RWPE2 (cell line): ENCODE results near the gene L1CAM.
"Not testable (repeated sequence)": the region's sequence is repeated elsewhere in the genome, so short reads cannot be mapped to it uniquely, and the experiment has no call there.

Experiments used
- ATAC-seq: fragments of 200-7000 bp; cut with Tn5 transposase; 3 replicates; pipeline ENCODE4 v1.9.1; 2021; ENCODE audit warnings: low read depth
- DNase-seq: peaks from one replicate; pipeline ENCODE4 v3.0.0-alpha.2; 2020; ENCODE audit warnings: low spot score
- H3K27ac ChIP-seq: fragments of 450-650 bp; 2 replicates; pipeline ENCODE4 v1.5.1; 2017; ENCODE audit warnings: mild to moderate bottlenecking; ENCODE audit not compliant: poor library complexity, severe bottlenecking
- H3K27me3 ChIP-seq: fragments of 250-450 bp; sonication (Bioruptor Pico); 2 replicates; pipeline ENCODE4 v1.5.1; 2021; ENCODE audit warnings: mild to moderate bottlenecking, moderate library complexity; ENCODE audit not compliant: insufficient read depth, poor library complexity, severe bottlenecking
- H3K36me3 ChIP-seq: fragments of 250-450 bp; sonication (Bioruptor Pico); 2 replicates; pipeline ENCODE4 v1.5.1; 2020; ENCODE audit warnings: low read depth, mild to moderate bottlenecking, moderate library complexity
- H3K4me1 ChIP-seq: fragments of 250-450 bp; sonication (Bioruptor Pico); 2 replicates; pipeline ENCODE4 v1.5.1; 2021; ENCODE audit warnings: mild to moderate bottlenecking, moderate library complexity; ENCODE audit not compliant: insufficient read depth, poor library complexity, severe bottlenecking
- H3K4me3 ChIP-seq: fragments of 250-450 bp; sonication (Bioruptor Pico); 2 replicates; pipeline ENCODE4 v1.5.1; 2021; ENCODE audit warnings: mild to moderate bottlenecking, moderate library complexity; ENCODE audit not compliant: severe bottlenecking
- H3K9me3 ChIP-seq: fragments of 250-450 bp; sonication (Bioruptor Pico); 2 replicates; pipeline ENCODE4 v1.5.1; 2021; ENCODE audit warnings: mild to moderate bottlenecking, moderate library complexity; ENCODE audit not compliant: severe bottlenecking
- CTCF ChIP-seq: fragments of 450-650 bp; IDR thresholded peaks from one replicate; pipeline ENCODE4 v1.5.1; 2017; ENCODE audit warnings: mild to moderate bottlenecking, moderate library complexity; ENCODE audit not compliant: poor library complexity, severe bottlenecking

The L1CAM gene

GRCh38 chrX:153820601-153821000, 65.4 kb downstream of the L1CAM start:
- ATAC-seq, result no peak

GRCh38 chrX:153819384-153820040, 66.5 kb downstream of the L1CAM start:
- no peak for TF ChIP-seq CTCF
- Histone ChIP-seq H3K27me3 (no peaks in the 10 kb centered on the region), H3K4me1 (no peaks in the 10 kb centered on the region), H3K27ac (no peak overlapping the region), H3K36me3 (no peaks in the 10 kb centered on the region), H3K9me3 (no peaks in the 10 kb centered on the region), H3K4me3 (peak overlapping the region; percentile 33)
- no peak for DNase-seq
- peak; percentile 47; the same call in 2 of the 3 replicates for ATAC-seq

More at GRCh38 chrX:153820601-153821000, 65.4 kb downstream of the L1CAM start:
- no peak overlapping the region for H3K27ac ChIP-seq
- H3K27me3 ChIP-seq, result no peaks in the 10 kb centered on the region
- TF ChIP-seq CTCF, result no peak
- DNase-seq, result no peak
- no peaks in the 10 kb centered on the region for H3K4me1 ChIP-seq
- no peaks in the 10 kb centered on the region for H3K36me3 ChIP-seq
- H3K9me3 ChIP-seq, result no peaks in the 10 kb centered on the region
- no peak overlapping the region for H3K4me3 ChIP-seq

GRCh38 chrX:153818571-153819383, 67.2 kb downstream of the L1CAM start:
- H3K4me1 ChIP-seq, result no peaks in the 10 kb centered on the region
- H3K4me3 ChIP-seq, result peak overlapping the region; percentile 33
- ATAC-seq (peak; percentile 88), DNase-seq (peak; percentile 37)
- H3K9me3 ChIP-seq, result no peaks in the 10 kb centered on the region
- H3K27me3 ChIP-seq, result no peaks in the 10 kb centered on the region
- TF ChIP-seq CTCF, result no peak
- no peak overlapping the region for H3K27ac ChIP-seq
- H3K36me3 ChIP-seq, result no peaks in the 10 kb centered on the region

- H3K27ac ChIP-seq, ATAC-seq, H3K9me3 ChIP-seq, H3K36me3 ChIP-seq, H3K4me1 ChIP-seq, DNase-seq, H3K4me3 ChIP-seq, H3K27me3 ChIP-seq: not testable (repeated sequence)
These were observed 67.9 kb downstream of the L1CAM start for GRCh38 chrX:153818064-153818463.

GRCh38 chrX:153816831-153817690, 68.9 kb downstream of the L1CAM start:
- Histone ChIP-seq H3K9me3 (no peaks in the 10 kb centered on the region), H3K27me3 (no peaks in the 10 kb centered on the region), H3K4me1 (no peaks in the 10 kb centered on the region), H3K36me3 (no peaks in the 10 kb centered on the region), H3K4me3 (no peak overlapping the region), H3K27ac (no peak overlapping the region)
- TF ChIP-seq CTCF, result no peak
- no peak for ATAC-seq
- DNase-seq, result no peak
